Amygdala (tissue), 56 donors: ENCODE measurements around the gene MDC1.

ENCODE experiments used
- DNase-seq, 56 donors: peaks; one replicate each; lab custom pipeline; 2025; lab: John Stamatoyannopoulos, UW

The MDC1 gene

GRCh38 chr6:30654798-30655742 is 62.0 kb downstream of the MDC1 start:
- no peak for DNase-seq

- DNase-seq: no peak
Observed at GRCh38 chr6:30651143-30651542, 65.9 kb downstream of the MDC1 start.
